NCI-H82 (cell line): ENCODE results near the gene FCER2.
"Not testable (repeated sequence)": the region's sequence is repeated elsewhere in the genome, so short reads cannot be mapped to it uniquely, and the experiment has no call there.

Source experiments
- DNase-seq: peaks from one replicate; lab custom pipeline; 2025; lab: John Stamatoyannopoulos, UW

Gene FCER2

GRCh38 chr19:7701654-7702457 is at the start of gene FCER2:
Gene FCER2 (minus strand): TSS chr19:7702131. CDS start chr19:7699760, 2,371 bp downstream.
- DNase-seq: no peak

GRCh38 chr19:7751157-7751783 is 49.3 kb upstream of the FCER2 start:
- no peak for DNase-seq

- DNase-seq: peak; percentile 31
Measured at GRCh38 chr19:7748756-7749155, 46.8 kb upstream of the FCER2 start.

- no peak for DNase-seq
Measured at GRCh38 chr19:7748171-7748570, 46.2 kb upstream of the FCER2 start.

- DNase-seq: no peak
Measured at GRCh38 chr19:7746903-7747884, 45.3 kb upstream of the FCER2 start, which contains the start of gene CD209. Gene CD209 (minus strand): TSS chr19:7747534. CDS start chr19:7747511, 23 bp downstream.

GRCh38 chr19:7746306-7746705 is 44.4 kb upstream of the FCER2 start:
- not testable (repeated sequence) for DNase-seq

GRCh38 chr19:7744871-7745650 is 43.1 kb upstream of the FCER2 start:
- no peak for DNase-seq

GRCh38 chr19:7744199-7744786 is 42.4 kb upstream of the FCER2 start:
- no peak for DNase-seq

GRCh38 chr19:7743425-7743841 is 41.5 kb upstream of the FCER2 start:
- peak; percentile 31 for DNase-seq

GRCh38 chr19:7742991-7743390 is 41.1 kb upstream of the FCER2 start:
- DNase-seq: peak; percentile 70

GRCh38 chr19:7742575-7742974 is 40.6 kb upstream of the FCER2 start:
- peak; percentile 85 for DNase-seq

- no peak for DNase-seq
Measured at GRCh38 chr19:7740682-7741054, 38.7 kb upstream of the FCER2 start.

- DNase-seq: no peak
Measured at GRCh38 chr19:7739801-7740681, 38.1 kb upstream of the FCER2 start.

GRCh38 chr19:7739211-7739755 is 37.4 kb upstream of the FCER2 start:
- DNase-seq: peak; percentile 92

- no peak for DNase-seq
Measured at GRCh38 chr19:7738023-7738422, 36.1 kb upstream of the FCER2 start.

- DNase-seq: no peak
Measured at GRCh38 chr19:7737215-7737614, 35.3 kb upstream of the FCER2 start.

- no peak for DNase-seq
Measured at GRCh38 chr19:7736148-7736547, 34.2 kb upstream of the FCER2 start.

GRCh38 chr19:7734220-7735203 is 32.6 kb upstream of the FCER2 start:
- no peak for DNase-seq
